GM19351 (cell line): ENCODE results near the gene TPM3.
"Not testable (repeated sequence)": the region's sequence is repeated elsewhere in the genome, so short reads cannot be mapped to it uniquely, and the experiment has no call there.

Experiments
- ATAC-seq: cut with Tn5 transposase; IDR thresholded peaks from one replicate; pipeline ENCODE4 v1.9.1; 2021; ENCODE audit warnings: mild to moderate bottlenecking, moderate library complexity; ENCODE audit not compliant: unreplicated experiment

TPM3 gene

GRCh38 chr1:154170547-154171222, 21.2 kb downstream of the TPM3 start:
- no peak for ATAC-seq

- ATAC-seq, result no peak
Observed at GRCh38 chr1:154167461-154167860, 24.4 kb downstream of the TPM3 start.

GRCh38 chr1:154166207-154166606, 25.7 kb downstream of the TPM3 start:
- no peak for ATAC-seq

- ATAC-seq, result no peak
Observed at GRCh38 chr1:154159554-154159953, 32.3 kb downstream of the TPM3 start.

- no peak for ATAC-seq
Observed at GRCh38 chr1:154158307-154159125, 33.4 kb downstream of the TPM3 start.

GRCh38 chr1:154157520-154158306, 34.2 kb downstream of the TPM3 start:
- ATAC-seq, result peak; percentile 91

GRCh38 chr1:154155251-154155650, 36.6 kb downstream of the TPM3 start:
- no peak for ATAC-seq

GRCh38 chr1:154154534-154155191, 37.2 kb downstream of the TPM3 start, which contains the start of gene NUP210L:
NUP210L (minus strand) TSS chr1:154155073.
- no peak for ATAC-seq

- no peak for ATAC-seq
Observed at GRCh38 chr1:154154053-154154452, 37.8 kb downstream of the TPM3 start.

GRCh38 chr1:154151311-154151710, 40.6 kb downstream of the TPM3 start:
- no peak for ATAC-seq

- ATAC-seq, result no peak
Observed at GRCh38 chr1:154148807-154149206, 43.1 kb downstream of the TPM3 start.

GRCh38 chr1:154147505-154147904, 44.4 kb downstream of the TPM3 start:
- not testable (repeated sequence) for ATAC-seq

- no peak for ATAC-seq
Observed at GRCh38 chr1:154145986-154146385, 45.9 kb downstream of the TPM3 start.

- ATAC-seq, result no peak
Observed at GRCh38 chr1:154142358-154142757, 49.5 kb downstream of the TPM3 start.

GRCh38 chr1:154141240-154141639, 50.7 kb downstream of the TPM3 start:
- no peak for ATAC-seq

GRCh38 chr1:154137888-154138287, 54.0 kb downstream of the TPM3 start:
- no peak for ATAC-seq

- no peak for ATAC-seq
Observed at GRCh38 chr1:154133256-154133655, 58.6 kb downstream of the TPM3 start.

GRCh38 chr1:154129391-154129970, 62.4 kb downstream of the TPM3 start:
- ATAC-seq, result no peak

- ATAC-seq, result not testable (repeated sequence)
Observed at GRCh38 chr1:154123205-154123604, 68.7 kb downstream of the TPM3 start.

GRCh38 chr1:154117642-154118041, 74.3 kb downstream of the TPM3 start:
- no peak for ATAC-seq

GRCh38 chr1:154115180-154115579, 76.7 kb downstream of the TPM3 start:
- ATAC-seq, result no peak
